ENCODE measurements around the gene CARMIL3.
"Not testable (repeated sequence)": the region's sequence is repeated elsewhere in the genome, so short reads cannot be mapped to it uniquely, and the experiment has no call there.

- TF ChIP-seq CTCF (conservative IDR thresholded peaks at IDR 0.05; ENCODE audit: low read length); EZH2phosphoT487 (IDR thresholded peaks at IDR 0.05; ENCODE audit: borderline replicate concordance, low read depth, low read length): not testable (repeated sequence)
These were observed 36.1 kb upstream of the CARMIL3 start for GRCh38 chr14:24015745-24016144.

Measured in OCI-LY7 (cell line).